ENCODE measurements around the gene FREM1. TPM values are rescaled to one million over a fixed set of nuclear protein-coding genes. Genes with fewer than 3 reads are reported as not detected.
"Not testable (repeated sequence)": the region's sequence is repeated elsewhere in the genome, so short reads cannot be mapped to it uniquely, and the experiment has no call there.

Gene FREM1
- total and polyA plus RNA-seq, 5 experiments from 2014 or later, result not detected

DNA sequence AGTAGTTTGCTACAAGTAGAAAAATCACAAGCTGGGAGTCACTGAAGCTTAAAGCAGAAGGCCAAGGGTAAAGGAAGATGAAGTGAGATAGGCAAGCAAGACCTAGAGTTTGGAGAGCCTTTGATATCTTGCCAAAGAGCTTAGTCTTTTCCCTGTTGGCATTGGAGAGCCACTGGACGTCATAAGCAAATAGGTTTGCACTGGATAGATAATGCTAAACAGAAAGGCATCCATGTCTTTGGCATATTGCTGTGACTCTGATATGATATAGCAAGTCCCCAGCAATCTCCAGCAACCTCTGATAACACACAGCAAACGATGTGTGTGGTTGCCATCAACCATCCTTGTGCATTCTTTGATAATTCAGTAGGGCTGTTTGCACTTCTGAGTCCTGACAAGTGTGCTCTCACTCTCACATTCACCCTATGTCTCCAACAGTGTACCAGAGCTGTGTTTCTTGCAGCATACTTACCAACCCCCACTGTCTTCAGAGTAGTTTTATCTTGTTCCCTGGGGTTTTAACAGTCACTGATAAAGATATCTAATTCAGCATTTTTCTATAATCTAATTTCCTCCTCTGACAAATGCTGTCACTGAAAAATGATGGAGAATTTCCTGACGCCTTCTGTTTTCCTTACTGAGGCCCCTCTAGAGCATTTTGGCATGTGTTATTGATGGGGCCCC, 16.9 kb upstream of the FREM1 start:
- H3K4me3 Mint-ChIP-seq, result no peak overlapping the region
- ATAC-seq (no peak), DNase-seq (no peak)
- H3K27me3 Mint-ChIP-seq, result peaks cover 0 to 9% (median 0%) of the 10 kb centered on the region in 5 donors
- no peaks in the 10 kb centered on the region for H3K9me3 Mint-ChIP-seq
- peaks cover 0 to 2% (median 0%) of the 10 kb centered on the region in 4 donors for H3K4me1 Mint-ChIP-seq
- no peaks in the 10 kb centered on the region for H3K36me3 Mint-ChIP-seq
- POLR2A ChIA-PET, result no interaction called here
- peak overlapping the region in 1 of 10 donors; percentile 50 for H3K27ac Mint-ChIP-seq

- peaks cover 0 to 15% (median 0%) of the 10 kb centered on the region in 5 donors for H3K27me3 Mint-ChIP-seq
- POLR2A ChIA-PET, result no interaction called here
- no peaks in the 10 kb centered on the region for H3K36me3 Mint-ChIP-seq
- DNase-seq (no peak), ATAC-seq (no peak)
- H3K27ac Mint-ChIP-seq, result no peak overlapping the region
- H3K4me3 Mint-ChIP-seq, result peak overlapping the region in 1 of 10 donors; percentile 19
- H3K9me3 Mint-ChIP-seq, result no peaks in the 10 kb centered on the region
- H3K4me1 Mint-ChIP-seq, result peaks cover 0 to 2% (median 0%) of the 10 kb centered on the region in 4 donors
Measured at GRCh38 chr9:14924230-14925219, 14.3 kb upstream of the FREM1 start.

DNA sequence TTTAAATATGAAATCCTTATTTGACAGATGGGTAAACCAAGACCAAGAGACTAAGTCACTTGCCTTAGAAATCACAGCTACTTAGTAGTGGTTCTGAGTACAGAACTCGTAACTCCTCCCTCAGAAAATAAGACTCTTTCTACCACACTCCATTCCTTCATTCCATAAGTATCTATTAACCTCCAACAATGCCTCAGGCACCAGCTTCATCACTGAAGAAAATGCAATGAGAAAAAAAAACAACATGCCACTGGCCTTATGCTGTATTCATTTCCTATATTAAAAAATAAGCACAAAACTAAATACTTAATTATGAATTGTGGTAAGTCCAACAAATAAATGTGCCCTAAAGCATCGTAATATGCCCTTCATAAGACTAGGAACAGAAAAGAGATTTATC, 13.5 kb upstream of the FREM1 start:
- no peaks in the 10 kb centered on the region for H3K9me3 Mint-ChIP-seq
- H3K4me3 Mint-ChIP-seq, result no peak overlapping the region
- no peak overlapping the region for H3K27ac Mint-ChIP-seq
- peaks cover 0 to 15% (median 0%) of the 10 kb centered on the region in 5 donors for H3K27me3 Mint-ChIP-seq
- H3K36me3 Mint-ChIP-seq, result no peaks in the 10 kb centered on the region
- POLR2A ChIA-PET, result no interaction called here
- peaks cover 0 to 2% (median 0%) of the 10 kb centered on the region in 4 donors for H3K4me1 Mint-ChIP-seq
- DNase-seq (no peak), ATAC-seq (no peak)

DNA sequence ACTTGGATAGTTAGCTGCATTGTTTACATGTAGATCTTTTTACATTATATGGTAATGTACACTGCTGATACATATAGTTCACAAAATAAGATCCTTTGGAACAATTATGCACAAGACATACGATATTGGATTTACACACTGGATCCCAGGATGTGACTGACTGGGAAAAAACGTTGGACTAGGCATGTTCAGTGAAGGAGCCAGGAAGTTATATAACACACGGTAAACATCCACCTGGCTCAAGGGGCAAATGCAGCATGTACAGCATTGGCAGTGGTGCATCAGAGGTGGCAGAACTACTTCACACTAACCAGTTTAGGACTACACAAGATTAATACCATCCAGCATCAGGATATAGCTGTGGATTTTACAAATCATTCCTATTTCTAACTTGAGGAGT, 10.6 kb upstream of the FREM1 start:
- POLR2A ChIA-PET, ATAC-seq, H3K4me3 Mint-ChIP-seq, H3K27ac Mint-ChIP-seq, DNase-seq, H3K9me3 Mint-ChIP-seq, H3K4me1 Mint-ChIP-seq, H3K36me3 Mint-ChIP-seq: not testable (repeated sequence)
- peaks cover 0 to 23% (median 0%) of the 10 kb centered on the region in 5 donors for H3K27me3 Mint-ChIP-seq

DNA sequence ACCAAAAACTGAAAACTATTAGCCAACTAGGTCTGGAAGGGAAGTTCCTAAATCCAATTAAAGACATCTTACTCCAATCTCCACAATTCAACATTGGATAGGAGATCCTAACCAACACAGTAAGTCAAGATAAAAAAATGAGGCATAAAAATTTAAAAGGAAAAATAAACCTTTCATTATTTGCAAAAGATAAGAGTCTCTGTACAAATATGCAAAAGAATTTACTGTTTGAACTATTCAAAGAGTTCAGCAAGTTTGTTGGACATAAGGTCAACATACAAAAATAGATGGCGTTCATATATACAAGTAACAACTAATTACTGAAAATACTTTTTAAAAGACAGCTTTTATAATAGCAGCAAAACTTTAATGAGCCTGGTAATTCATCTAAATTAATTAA, 3.1 kb upstream of the FREM1 start:
- Mint-ChIP-seq H3K4me1 (no peaks in the 10 kb centered on the region), H3K4me3 (no peak overlapping the region), H3K27me3 (peaks cover 0 to 10% (median 0%) of the 10 kb centered on the region in 5 donors), H3K9me3 (no peaks in the 10 kb centered on the region), H3K36me3 (no peaks in the 10 kb centered on the region), H3K27ac (no peak overlapping the region)
- POLR2A ChIA-PET, result no interaction called here
- ATAC-seq, result no peak
- DNase-seq, result no peak

DNA sequence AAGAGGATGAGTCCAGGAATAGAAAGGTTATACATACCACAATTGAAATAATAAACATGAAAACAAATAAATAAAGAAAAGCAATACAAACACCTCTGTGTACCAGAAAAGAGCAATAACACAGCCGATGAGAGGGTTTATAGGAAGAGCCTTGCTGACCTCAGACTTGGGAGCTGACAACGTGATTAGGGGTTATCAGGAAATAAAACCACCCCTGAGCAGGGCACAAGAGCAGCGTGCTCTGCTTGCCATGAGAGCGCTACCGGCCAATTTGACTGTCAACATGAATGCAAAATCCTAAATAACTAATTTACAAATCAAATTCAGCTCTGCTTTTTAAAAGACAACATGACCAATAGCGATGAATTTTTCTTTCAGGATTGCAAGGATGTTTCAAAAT, 2.6 kb upstream of the FREM1 start:
- POLR2A ChIA-PET, result no interaction called here
- ATAC-seq (no peak), DNase-seq (no peak)
- peaks cover 0 to 10% (median 0%) of the 10 kb centered on the region in 5 donors for H3K27me3 Mint-ChIP-seq
- H3K36me3 Mint-ChIP-seq, result no peaks in the 10 kb centered on the region
- H3K4me3 Mint-ChIP-seq, result no peak overlapping the region
- no peaks in the 10 kb centered on the region for H3K4me1 Mint-ChIP-seq
- no peaks in the 10 kb centered on the region for H3K9me3 Mint-ChIP-seq
- no peak overlapping the region for H3K27ac Mint-ChIP-seq

- DNase-seq, result no peak
- Mint-ChIP-seq H3K36me3 (no peaks in the 10 kb centered on the region), H3K4me1 (no peaks in the 10 kb centered on the region), H3K27ac (no peak overlapping the region), H3K27me3 (peaks cover 0 to 4% (median 3%) of the 10 kb centered on the region in 5 donors), H3K4me3 (no peak overlapping the region), H3K9me3 (no peaks in the 10 kb centered on the region)
- POLR2A ChIA-PET, result no interaction called here
- no peak for ATAC-seq
Measured at GRCh38 chr9:14911046-14911445, 818 bp upstream of the FREM1 start.

DNA sequence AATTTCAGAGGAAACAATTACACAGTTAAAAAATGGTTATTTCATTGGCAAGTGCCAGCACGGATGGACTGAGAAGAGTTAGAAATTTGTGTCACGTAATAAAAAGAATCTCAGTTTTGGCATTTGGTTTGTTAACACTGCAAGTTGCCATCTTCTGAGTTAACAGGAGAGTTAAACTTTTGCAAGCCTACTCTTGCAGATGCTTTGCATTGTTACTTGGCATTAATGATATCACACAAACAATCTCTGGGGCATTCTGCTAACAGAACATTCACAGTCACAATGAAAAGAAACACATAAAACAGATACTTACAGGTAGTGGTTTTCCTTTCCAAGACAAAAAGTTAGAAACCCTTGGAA, 647 bp downstream of the FREM1 start:
- Mint-ChIP-seq H3K4me3 (no peak overlapping the region), H3K27me3 (peaks cover 0 to 7% (median 4%) of the 10 kb centered on the region in 5 donors), H3K9me3 (no peaks in the 10 kb centered on the region), H3K36me3 (no peaks in the 10 kb centered on the region), H3K4me1 (no peaks in the 10 kb centered on the region), H3K27ac (no peak overlapping the region)
- POLR2A ChIA-PET, result no interaction called here
- ATAC-seq (no peak), DNase-seq (no peak)

- Mint-ChIP-seq H3K36me3 (no peaks in the 10 kb centered on the region), H3K27me3 (peaks cover 0 to 10% (median 4%) of the 10 kb centered on the region in 5 donors), H3K4me1 (no peaks in the 10 kb centered on the region), H3K27ac (no peak overlapping the region), H3K4me3 (no peak overlapping the region), H3K9me3 (no peaks in the 10 kb centered on the region)
- ATAC-seq, result no peak
- POLR2A ChIA-PET, result no interaction called here
- no peak for DNase-seq
Measured at GRCh38 chr9:14909181-14909580, 1.0 kb downstream of the FREM1 start.

- ATAC-seq, result no peak
Measured at GRCh38 chr9:14908295-14909180, 1.7 kb downstream of the FREM1 start.

DNA sequence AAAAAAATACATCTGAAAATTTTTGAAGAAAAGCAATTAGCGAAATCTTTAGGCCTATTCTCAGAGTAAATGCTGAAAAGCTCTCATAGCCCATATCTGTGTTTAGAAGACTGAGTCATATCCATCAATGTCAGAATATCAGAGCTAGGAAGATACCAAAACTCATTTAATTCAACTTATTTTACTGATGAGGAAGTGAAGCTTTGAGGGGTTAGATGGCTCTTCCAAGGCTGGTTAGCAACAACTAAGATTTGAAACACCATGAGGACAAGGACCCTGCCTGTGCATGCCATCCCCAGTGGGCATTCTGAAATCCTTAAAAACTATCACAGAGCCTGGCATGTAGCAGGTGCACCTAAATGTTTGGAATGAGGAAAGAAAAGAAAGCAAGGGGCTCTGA, 2.5 kb downstream of the FREM1 start:
- no peaks in the 10 kb centered on the region for H3K4me1 Mint-ChIP-seq
- peaks cover 0 to 10% (median 3%) of the 10 kb centered on the region in 5 donors for H3K27me3 Mint-ChIP-seq
- no peak overlapping the region for H3K4me3 Mint-ChIP-seq
- POLR2A ChIA-PET, result no interaction called here
- no peak overlapping the region for H3K27ac Mint-ChIP-seq
- DNase-seq, result no peak
- no peaks in the 10 kb centered on the region for H3K9me3 Mint-ChIP-seq
- no peak for ATAC-seq
- no peaks in the 10 kb centered on the region for H3K36me3 Mint-ChIP-seq

More at GRCh38 chr9:14908295-14909180, 1.7 kb downstream of the FREM1 start:
- Mint-ChIP-seq H3K27me3 (peaks cover 0 to 10% (median 4%) of the 10 kb centered on the region in 5 donors), H3K36me3 (no peaks in the 10 kb centered on the region), H3K4me1 (no peaks in the 10 kb centered on the region), H3K4me3 (no peak overlapping the region), H3K27ac (no peak overlapping the region), H3K9me3 (no peaks in the 10 kb centered on the region)
- DNase-seq, result no peak
- POLR2A ChIA-PET, result no interaction called here

DNA sequence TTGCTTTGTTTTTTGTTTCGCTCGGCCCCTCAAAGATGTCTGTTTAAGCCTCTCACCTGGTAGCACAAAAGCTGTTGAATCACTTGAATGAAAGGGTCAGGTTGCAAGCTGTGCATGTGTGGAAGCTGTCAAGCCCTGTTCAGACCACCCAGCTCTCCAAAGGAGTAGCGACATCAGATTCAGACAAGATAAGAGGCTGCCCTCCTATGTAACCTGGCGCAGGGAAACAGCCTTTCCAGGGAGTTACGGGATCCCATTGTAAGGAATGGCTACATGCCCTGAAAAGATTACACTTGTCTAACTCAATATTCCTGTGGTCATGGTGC, 2.9 kb downstream of the FREM1 start:
- peaks cover 0 to 10% (median 3%) of the 10 kb centered on the region in 5 donors for H3K27me3 Mint-ChIP-seq
- POLR2A ChIA-PET, result no interaction called here
- H3K9me3 Mint-ChIP-seq, result no peaks in the 10 kb centered on the region
- H3K4me1 Mint-ChIP-seq, result no peaks in the 10 kb centered on the region
- no peak overlapping the region for H3K27ac Mint-ChIP-seq
- DNase-seq (no peak), ATAC-seq (no peak)
- no peak overlapping the region for H3K4me3 Mint-ChIP-seq
- H3K36me3 Mint-ChIP-seq, result no peaks in the 10 kb centered on the region

All from naive thymus-derived CD8-positive, alpha-beta T cell (primary cell).